Measurements from ENCODE around the gene CPLANE2.

DNA sequence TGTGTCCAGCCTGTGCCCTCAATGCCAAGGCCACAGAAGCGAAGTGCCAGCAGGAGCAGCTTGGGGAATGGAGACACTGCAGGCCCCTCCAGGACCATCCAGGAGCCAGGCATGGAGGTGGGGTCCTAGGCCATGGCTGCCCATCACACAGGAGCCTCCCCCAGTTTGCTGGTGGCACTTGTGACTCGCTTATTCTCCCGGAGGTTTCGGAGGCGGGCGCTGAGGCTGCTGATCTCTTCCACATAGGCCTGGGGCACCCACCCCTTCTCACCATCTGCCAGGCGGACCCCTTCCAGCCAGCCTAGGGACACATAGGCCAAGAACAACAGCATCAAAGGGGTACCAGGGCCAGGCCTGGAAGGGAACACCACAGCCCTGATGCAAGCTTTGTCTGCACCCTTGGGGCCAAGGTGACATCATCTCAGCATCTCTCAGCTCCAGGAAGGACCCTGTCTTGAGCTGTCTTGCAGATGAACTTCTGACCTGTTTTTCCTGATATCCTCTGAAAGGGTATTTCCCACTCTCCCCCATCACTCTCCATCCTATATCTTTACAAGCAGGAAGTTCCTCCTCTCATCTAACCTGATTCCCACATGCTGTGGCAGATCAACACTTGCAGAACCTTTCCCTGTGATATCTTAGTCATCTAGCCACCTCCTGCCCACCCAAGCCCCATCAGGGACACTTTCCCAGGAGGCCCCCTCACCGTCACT, 38.4 kb downstream of the CPLANE2 start:
- TF ChIP-seq POLR2A (IDR thresholded peaks at IDR 0.05) = no peak
- TF ChIP-seq POLR2AphosphoS5 (IDR thresholded peaks at IDR 0.05) = no peak

Data from transverse colon (tissue), 3 donors.